ENCODE measurements around the gene RANBP3. TPM values are rescaled to one million over a fixed set of nuclear protein-coding genes. Genes with fewer than 3 reads are reported as not detected.
"Not testable (repeated sequence)": the region's sequence is repeated elsewhere in the genome, so short reads cannot be mapped to it uniquely, and the experiment has no call there.

RANBP3 gene
- total and polyA plus RNA-seq, 2 experiments from 2014 or later = 41.8 to 50.0 TPM

- DNase-seq = no peak
- Histone ChIP-seq H3K36me3 (ENCODE audit: low read depth) (no peaks in the 10 kb centered on the region), H3K9me3 (ENCODE audit: low read depth) (no peaks in the 10 kb centered on the region), H3K79me2 (ENCODE audit: insufficient read depth) (no peaks in the 10 kb centered on the region), H3K27ac (no peak overlapping the region), H3K27me3 (replicated peaks; ENCODE audit: insufficient read depth) (no peaks in the 10 kb centered on the region), H2AFZ (no peak overlapping the region), H3K4me3 (no peak overlapping the region), H3K4me2 (ENCODE audit: unreplicated experiment) (no peak overlapping the region), H3K9ac (no peak overlapping the region), H3K4me1 (ENCODE audit: insufficient read depth) (no peaks in the 10 kb centered on the region), H3K9me2 (ENCODE audit: insufficient read depth) (no peaks in the 10 kb centered on the region), H3F3A (ENCODE audit: insufficient read depth) (no peaks in the 10 kb centered on the region), H4K20me1 (ENCODE audit: insufficient read depth) (no peaks in the 10 kb centered on the region)
- in situ Hi-C loops (cut with MboI) = loop anchor here (5.0 kb wide), 1 partner anchor 89 kb away; no protein-coding TSS in a partner anchor
- TF ChIP-seq EZH2 (IDR thresholded peaks at IDR 0.05; ENCODE audit: insufficient read depth, poor library complexity, severe bottlenecking) (no peak), EZH2phosphoT487 (IDR thresholded peaks at IDR 0.05; ENCODE audit: insufficient read depth, low read depth) (no peak)
- WGBS, 2 experiments (ENCODE audit: low coverage in 1 of 2, low lambda C conversion rate in 2 of 2, missing lambda C conversion rate in 2 of 2) = 49 to 50% methylated on average over 4 of the region's 4 CpGs
Observed at GRCh38 chr19:5891572-5891937, 86.4 kb downstream of the RANBP3 start.

- 0 to 21% methylated on average over 1 to 10 of the region's 10 CpGs for WGBS, 2 experiments (ENCODE audit: low coverage in 1 of 2, low lambda C conversion rate in 2 of 2, missing lambda C conversion rate in 2 of 2)
- Histone ChIP-seq H3K9ac (no peak overlapping the region), H3K4me3 (no peak overlapping the region), H3K79me2 (ENCODE audit: insufficient read depth) (no peaks in the 10 kb centered on the region), H3K27ac (no peak overlapping the region), H3K36me3 (ENCODE audit: low read depth) (no peaks in the 10 kb centered on the region), H2AFZ (no peak overlapping the region), H3K4me2 (ENCODE audit: unreplicated experiment) (no peak overlapping the region), H4K20me1 (ENCODE audit: insufficient read depth) (no peaks in the 10 kb centered on the region), H3K27me3 (replicated peaks; ENCODE audit: insufficient read depth) (no peaks in the 10 kb centered on the region), H3F3A (ENCODE audit: insufficient read depth) (no peaks in the 10 kb centered on the region), H3K9me3 (ENCODE audit: low read depth) (no peaks in the 10 kb centered on the region), H3K9me2 (ENCODE audit: insufficient read depth) (no peaks in the 10 kb centered on the region), H3K4me1 (ENCODE audit: insufficient read depth) (no peaks in the 10 kb centered on the region)
- no peak for DNase-seq
- TF ChIP-seq EZH2phosphoT487 (IDR thresholded peaks at IDR 0.05; ENCODE audit: insufficient read depth, low read depth) (no peak), EZH2 (IDR thresholded peaks at IDR 0.05; ENCODE audit: insufficient read depth, poor library complexity, severe bottlenecking) (no peak)
- in situ Hi-C loops (cut with MboI) = loop anchor here (5.0 kb wide), 1 partner anchor 88 kb away; no protein-coding TSS in a partner anchor
Observed at GRCh38 chr19:5890099-5890498, 87.8 kb downstream of the RANBP3 start.

DNA sequence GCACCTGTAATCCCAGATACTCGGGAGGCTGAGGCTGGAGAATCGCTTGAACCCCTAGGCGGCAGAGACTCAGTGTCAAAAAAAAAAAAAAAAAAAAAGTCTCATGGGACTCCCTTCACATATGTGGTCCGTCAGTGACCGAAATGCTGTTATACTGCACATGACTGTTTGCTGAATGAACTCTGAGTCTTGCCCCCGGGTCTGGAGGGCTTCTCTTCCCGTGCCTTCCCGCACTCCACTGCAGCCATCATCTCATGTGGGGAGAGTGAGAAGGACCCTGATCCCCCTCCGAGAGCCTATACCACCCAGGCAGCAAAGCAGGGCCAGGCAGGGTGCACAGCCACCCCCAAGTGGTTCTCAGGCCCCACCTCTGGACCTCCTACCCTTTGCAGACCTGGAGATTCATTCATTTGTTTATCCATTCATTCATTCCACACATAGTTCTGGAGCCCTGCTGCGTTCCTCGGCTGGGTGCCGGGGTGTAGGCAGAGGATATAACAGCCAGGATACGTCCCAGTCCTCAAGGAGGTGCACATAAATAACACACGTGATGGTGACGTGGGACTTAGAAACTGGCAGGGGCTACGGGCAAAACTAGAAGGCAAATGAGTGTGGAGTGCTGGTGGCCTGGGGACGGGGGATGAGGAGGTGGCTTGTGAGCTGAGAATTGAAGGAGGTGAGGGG, 88.5 kb downstream of the RANBP3 start:
- Histone ChIP-seq H3K4me3 (no peak overlapping the region), H3K36me3 (ENCODE audit: low read depth) (no peaks in the 10 kb centered on the region), H2AFZ (no peak overlapping the region), H3K9ac (no peak overlapping the region), H4K20me1 (ENCODE audit: insufficient read depth) (no peaks in the 10 kb centered on the region), H3K4me2 (ENCODE audit: unreplicated experiment) (no peak overlapping the region), H3K27ac (no peak overlapping the region), H3K9me3 (ENCODE audit: low read depth) (no peaks in the 10 kb centered on the region), H3K27me3 (replicated peaks; ENCODE audit: insufficient read depth) (no peaks in the 10 kb centered on the region), H3K9me2 (ENCODE audit: insufficient read depth) (no peaks in the 10 kb centered on the region), H3F3A (ENCODE audit: insufficient read depth) (no peaks in the 10 kb centered on the region), H3K4me1 (ENCODE audit: insufficient read depth) (no peaks in the 10 kb centered on the region), H3K79me2 (ENCODE audit: insufficient read depth) (no peaks in the 10 kb centered on the region)
- TF ChIP-seq EZH2phosphoT487 (IDR thresholded peaks at IDR 0.05; ENCODE audit: insufficient read depth, low read depth) (no peak), EZH2 (IDR thresholded peaks at IDR 0.05; ENCODE audit: insufficient read depth, poor library complexity, severe bottlenecking) (no peak)
- in situ Hi-C loops (cut with MboI) = no loop called here
- DNase-seq = peak; percentile 51
- WGBS, 2 experiments (ENCODE audit: low coverage in 1 of 2, low lambda C conversion rate in 2 of 2, missing lambda C conversion rate in 2 of 2) = 31 to 32% methylated on average over 17 of the region's 17 CpGs

- H3F3A ChIP-seq (ENCODE audit: insufficient read depth); H3K27me3 ChIP-seq (replicated peaks; ENCODE audit: insufficient read depth); H3K9me3 ChIP-seq (ENCODE audit: low read depth); H3K9ac ChIP-seq; H2AFZ ChIP-seq; H3K4me1 ChIP-seq (ENCODE audit: insufficient read depth); H4K20me1 ChIP-seq (ENCODE audit: insufficient read depth); H3K4me3 ChIP-seq; H3K27ac ChIP-seq; DNase-seq; H3K79me2 ChIP-seq (ENCODE audit: insufficient read depth); H3K36me3 ChIP-seq (ENCODE audit: low read depth); H3K9me2 ChIP-seq (ENCODE audit: insufficient read depth); in situ Hi-C loops (cut with MboI); H3K4me2 ChIP-seq (ENCODE audit: unreplicated experiment): not testable (repeated sequence)
- WGBS, 2 experiments (ENCODE audit: low coverage in 1 of 2, low lambda C conversion rate in 2 of 2, missing lambda C conversion rate in 2 of 2) = 79 to 86% methylated on average over 11 of the region's 11 CpGs
Observed at GRCh38 chr19:5884065-5884811, 93.7 kb downstream of the RANBP3 start.

GRCh38 chr19:5883157-5883873, 94.6 kb downstream of the RANBP3 start:
- H3K79me2 ChIP-seq (ENCODE audit: insufficient read depth); H3K9ac ChIP-seq; H3K9me3 ChIP-seq (ENCODE audit: low read depth); H2AFZ ChIP-seq; H3K9me2 ChIP-seq (ENCODE audit: insufficient read depth); H3K4me2 ChIP-seq (ENCODE audit: unreplicated experiment); H3F3A ChIP-seq (ENCODE audit: insufficient read depth); H3K4me1 ChIP-seq (ENCODE audit: insufficient read depth); H4K20me1 ChIP-seq (ENCODE audit: insufficient read depth); H3K36me3 ChIP-seq (ENCODE audit: low read depth); H3K4me3 ChIP-seq; H3K27me3 ChIP-seq (replicated peaks; ENCODE audit: insufficient read depth); H3K27ac ChIP-seq; DNase-seq; in situ Hi-C loops (cut with MboI): not testable (repeated sequence)
- WGBS, 2 experiments (ENCODE audit: low coverage in 1 of 2, low lambda C conversion rate in 2 of 2, missing lambda C conversion rate in 2 of 2) = 56 to 58% methylated on average over 13 of the region's 13 CpGs
